Measurements from ENCODE around the gene TMEM184B.

TMEM184B gene

DNA sequence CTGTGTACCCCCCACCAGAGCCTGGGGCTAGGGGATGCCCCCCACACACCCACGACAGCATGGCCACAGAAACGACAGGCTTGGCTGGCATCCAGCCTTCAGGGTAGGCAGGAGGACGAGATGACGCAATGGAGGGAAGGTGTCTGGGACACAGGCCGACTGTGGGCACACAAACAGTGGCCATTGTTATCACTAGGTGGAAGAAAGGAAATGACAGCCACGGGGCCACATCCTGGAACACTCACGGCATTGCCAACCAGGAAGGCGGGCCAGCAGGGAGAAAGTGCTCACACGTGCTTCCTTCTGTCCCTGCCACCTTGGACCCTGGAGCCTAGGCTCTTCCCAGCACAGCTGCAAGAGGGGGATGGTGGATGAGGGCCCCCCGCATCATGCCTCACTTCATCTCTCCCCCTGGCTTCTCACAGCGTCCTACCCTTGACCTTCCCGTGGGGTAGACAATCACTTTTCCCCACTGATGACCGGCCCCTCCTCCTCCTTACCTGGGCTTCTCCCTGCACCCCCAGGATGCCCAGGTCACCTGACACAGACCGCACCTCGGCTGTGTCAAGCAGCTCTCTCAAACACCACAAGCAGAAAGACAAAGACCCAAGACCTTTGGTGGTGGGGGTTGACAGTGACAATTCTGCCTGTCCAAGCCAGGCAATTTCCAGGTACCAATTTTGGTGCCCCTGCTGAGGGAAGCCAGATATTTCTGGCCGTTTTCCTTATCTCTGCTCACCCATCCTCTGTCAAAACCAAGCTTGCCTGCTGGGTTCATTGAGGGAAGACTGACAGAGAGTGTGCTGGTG, 99.8 kb downstream of the TMEM184B start:
- peak overlapping the region; percentile 30 for H3K4me2 ChIP-seq (ENCODE audit: low read depth, low read length, poor library complexity, severe bottlenecking)
- peaks cover 44% of the 10 kb centered on the region for H3K4me1 ChIP-seq (ENCODE audit: insufficient read depth, low read length, poor library complexity, severe bottlenecking)
- H3K9me3 ChIP-seq (ENCODE audit: insufficient read depth, low read depth, low read length) = no peaks in the 10 kb centered on the region
- peaks cover 20% of the 10 kb centered on the region; the same call in 1 of the 2 replicates for H3K79me2 ChIP-seq (ENCODE audit: insufficient read depth, low read length)
- H3K4me3 ChIP-seq (ENCODE audit: low read length, poor library complexity, severe bottlenecking) = no peak overlapping the region
- TF ChIP-seq EZH2phosphoT487 (IDR thresholded peaks at IDR 0.05; ENCODE audit: borderline replicate concordance) = no peak
- TF ChIP-seq, protein P1, sequence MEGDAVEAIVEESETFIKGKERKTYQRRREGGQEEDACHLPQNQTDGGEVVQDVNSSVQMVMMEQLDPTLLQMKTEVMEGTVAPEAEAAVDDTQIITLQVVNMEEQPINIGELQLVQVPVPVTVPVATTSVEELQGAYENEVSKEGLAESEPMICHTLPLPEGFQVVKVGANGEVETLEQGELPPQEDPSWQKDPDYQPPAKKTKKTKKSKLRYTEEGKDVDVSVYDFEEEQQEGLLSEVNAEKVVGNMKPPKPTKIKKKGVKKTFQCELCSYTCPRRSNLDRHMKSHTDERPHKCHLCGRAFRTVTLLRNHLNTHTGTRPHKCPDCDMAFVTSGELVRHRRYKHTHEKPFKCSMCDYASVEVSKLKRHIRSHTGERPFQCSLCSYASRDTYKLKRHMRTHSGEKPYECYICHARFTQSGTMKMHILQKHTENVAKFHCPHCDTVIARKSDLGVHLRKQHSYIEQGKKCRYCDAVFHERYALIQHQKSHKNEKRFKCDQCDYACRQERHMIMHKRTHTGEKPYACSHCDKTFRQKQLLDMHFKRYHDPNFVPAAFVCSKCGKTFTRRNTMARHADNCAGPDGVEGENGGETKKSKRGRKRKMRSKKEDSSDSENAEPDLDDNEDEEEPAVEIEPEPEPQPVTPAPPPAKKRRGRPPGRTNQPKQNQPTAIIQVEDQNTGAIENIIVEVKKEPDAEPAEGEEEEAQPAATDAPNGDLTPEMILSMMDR (conservative IDR thresholded peaks at IDR 0.05; ENCODE audit: low read length) = no peak
- H3K27me3 ChIP-seq (ENCODE audit: insufficient read depth, low read length, poor library complexity, severe bottlenecking) = no peaks in the 10 kb centered on the region
- no peak overlapping the region for H2AFZ ChIP-seq (ENCODE audit: low read length)
- no peak overlapping the region for H3K9ac ChIP-seq (ENCODE audit: low read depth, low read length, poor library complexity, severe bottlenecking)
- no peaks in the 10 kb centered on the region for H3K9me2 ChIP-seq (replicated peaks; ENCODE audit: low read depth, low read length)
- H3F3A ChIP-seq (ENCODE audit: low read depth) = no peaks in the 10 kb centered on the region
- H3K36me3 ChIP-seq (ENCODE audit: insufficient read depth, low read length) = peaks cover under 1% of the 10 kb centered on the region; the same call in 1 of the 2 replicates
- H4K20me1 ChIP-seq (ENCODE audit: insufficient read depth, low read length, poor library complexity, severe bottlenecking) = no peaks in the 10 kb centered on the region

DNA sequence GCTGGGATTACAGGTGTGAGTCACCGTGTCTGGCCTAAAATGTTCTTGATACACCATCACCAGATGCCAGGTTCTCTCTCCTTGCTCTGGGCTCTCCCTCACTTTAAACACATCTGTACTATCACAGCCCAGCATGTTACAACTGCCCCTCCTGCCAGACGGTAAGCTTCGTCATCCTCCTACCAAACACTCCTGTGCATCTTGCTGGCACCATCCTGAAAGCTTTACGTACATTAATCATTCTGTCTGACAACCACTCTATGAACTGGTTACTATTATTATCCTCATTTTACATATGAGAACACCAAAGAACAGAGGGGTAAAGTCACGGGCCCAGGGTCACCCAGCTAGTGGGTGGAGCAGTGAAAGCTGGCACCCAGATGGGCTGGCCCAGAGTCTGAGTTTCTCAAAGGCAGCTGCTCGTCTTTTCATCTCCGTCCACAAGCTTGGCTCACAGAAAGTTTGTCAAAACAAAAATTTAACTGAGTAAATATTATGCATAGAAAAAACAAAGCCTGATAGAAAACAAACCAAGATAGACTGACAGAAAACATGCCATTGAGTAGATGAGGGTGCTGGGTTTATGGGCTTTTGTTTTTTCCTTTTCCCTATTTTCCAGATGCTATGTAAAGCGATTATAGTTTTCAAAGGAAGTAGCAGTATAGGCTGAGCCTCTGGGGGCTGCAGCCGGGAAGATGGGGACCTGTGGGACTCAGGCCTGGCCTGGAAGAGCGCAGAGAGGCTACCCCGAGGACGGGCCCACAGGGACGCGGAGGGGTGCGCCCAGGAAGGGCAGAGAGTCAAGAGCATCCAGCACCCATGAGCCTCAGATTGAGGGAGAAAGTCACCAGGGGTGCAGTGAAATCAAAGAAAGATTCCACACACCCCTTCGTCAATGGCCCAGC, 100.6 kb downstream of the TMEM184B start:
- no peak overlapping the region for H3K4me3 ChIP-seq (ENCODE audit: low read length, poor library complexity, severe bottlenecking)
- peaks cover 35% of the 10 kb centered on the region for H3K4me1 ChIP-seq (ENCODE audit: insufficient read depth, low read length, poor library complexity, severe bottlenecking)
- H3K79me2 ChIP-seq (ENCODE audit: insufficient read depth, low read length) = peaks cover 16% of the 10 kb centered on the region; the same call in 1 of the 2 replicates
- H4K20me1 ChIP-seq (ENCODE audit: insufficient read depth, low read length, poor library complexity, severe bottlenecking) = no peaks in the 10 kb centered on the region
- TF ChIP-seq, protein P1 (conservative IDR thresholded peaks at IDR 0.05; ENCODE audit: low read length) = no peak
- TF ChIP-seq EZH2phosphoT487 (IDR thresholded peaks at IDR 0.05; ENCODE audit: borderline replicate concordance) = no peak
- peak overlapping the region; percentile 30 for H3K4me2 ChIP-seq (ENCODE audit: low read depth, low read length, poor library complexity, severe bottlenecking)
- H3K27me3 ChIP-seq (ENCODE audit: insufficient read depth, low read length, poor library complexity, severe bottlenecking) = no peaks in the 10 kb centered on the region
- H3K9me3 ChIP-seq (ENCODE audit: insufficient read depth, low read depth, low read length) = no peaks in the 10 kb centered on the region
- no peak overlapping the region for H3K9ac ChIP-seq (ENCODE audit: low read depth, low read length, poor library complexity, severe bottlenecking)
- H3K36me3 ChIP-seq (ENCODE audit: insufficient read depth, low read length) = peaks cover 6% of the 10 kb centered on the region; the same call in 1 of the 2 replicates
- H2AFZ ChIP-seq (ENCODE audit: low read length) = no peak overlapping the region
- no peaks in the 10 kb centered on the region for H3F3A ChIP-seq (ENCODE audit: low read depth)
- H3K9me2 ChIP-seq (replicated peaks; ENCODE audit: low read depth, low read length) = no peaks in the 10 kb centered on the region

DNA sequence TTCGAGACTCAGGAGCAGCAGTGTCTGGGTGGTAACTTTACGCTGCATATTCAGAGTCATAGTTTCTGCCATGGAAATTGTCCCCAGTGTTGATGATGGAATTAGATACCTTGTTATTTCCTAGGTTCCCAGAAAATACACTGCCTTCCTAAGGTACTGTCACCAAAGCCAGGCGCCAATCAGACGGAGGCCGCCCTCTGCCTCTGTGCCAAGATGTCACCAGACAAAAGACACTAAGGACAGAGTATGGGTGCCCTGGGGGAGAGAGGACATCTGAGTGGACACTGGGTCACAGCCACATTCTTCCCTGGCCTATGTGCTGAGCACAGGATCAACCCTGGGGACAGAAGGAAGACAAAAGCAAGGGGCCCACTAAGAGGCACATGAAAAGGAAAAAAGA, 102.3 kb downstream of the TMEM184B start:
- Histone ChIP-seq H3K27me3 (ENCODE audit: insufficient read depth, low read length, poor library complexity, severe bottlenecking) (no peaks in the 10 kb centered on the region), H3F3A (ENCODE audit: low read depth) (no peaks in the 10 kb centered on the region), H3K4me1 (ENCODE audit: insufficient read depth, low read length, poor library complexity, severe bottlenecking) (peaks cover 19% of the 10 kb centered on the region), H3K4me3 (ENCODE audit: low read length, poor library complexity, severe bottlenecking) (no peak overlapping the region), H3K36me3 (ENCODE audit: insufficient read depth, low read length) (peaks cover 6% of the 10 kb centered on the region; the same call in 1 of the 2 replicates), H3K9me2 (replicated peaks; ENCODE audit: low read depth, low read length) (no peaks in the 10 kb centered on the region), H3K4me2 (ENCODE audit: low read depth, low read length, poor library complexity, severe bottlenecking) (no peak overlapping the region), H3K79me2 (ENCODE audit: insufficient read depth, low read length) (peaks cover 10% of the 10 kb centered on the region; the same call in 1 of the 2 replicates), H2AFZ (ENCODE audit: low read length) (no peak overlapping the region), H4K20me1 (ENCODE audit: insufficient read depth, low read length, poor library complexity, severe bottlenecking) (no peaks in the 10 kb centered on the region), H3K9me3 (ENCODE audit: insufficient read depth, low read depth, low read length) (no peaks in the 10 kb centered on the region), H3K9ac (ENCODE audit: low read depth, low read length, poor library complexity, severe bottlenecking) (no peak overlapping the region)
- TF ChIP-seq EZH2phosphoT487 (IDR thresholded peaks at IDR 0.05; ENCODE audit: borderline replicate concordance) = no peak
- TF ChIP-seq, protein P1 (conservative IDR thresholded peaks at IDR 0.05; ENCODE audit: low read length) = no peak

All from Loucy (cell line).